MM.1S (cell line): Measurements from ENCODE around the gene LRRTM4.
"Not testable (repeated sequence)": the region's sequence is repeated elsewhere in the genome, so short reads cannot be mapped to it uniquely, and the experiment has no call there.

Experiments used
- DNase-seq: peaks from one replicate; pipeline ENCODE4 v3.0.0-alpha.2; 2015
- H2AFZ ChIP-seq: fragments of 300-600 bp; sonication (generic); 2 replicates; pipeline ENCODE4 v1.6.0; 2016; ENCODE audit warnings: antibody characterized with exemption, low read length
- H3F3A ChIP-seq: fragments of 300-600 bp; sonication (generic); 2 replicates; pipeline ENCODE4 v1.6.1; 2016; ENCODE audit warnings: mild to moderate bottlenecking, antibody characterized with exemption, low read length, moderate library complexity, mixed read lengths; ENCODE audit not compliant: insufficient read depth
- H3K27ac ChIP-seq: fragments of 300-600 bp; sonication (generic); 2 replicates; pipeline ENCODE4 v1.5.1; 2016; ENCODE audit warnings: mild to moderate bottlenecking, low read length
- H3K27me3 ChIP-seq: fragments of 300-600 bp; sonication (generic); replicated peaks from 2 replicates; pipeline ENCODE4 v1.6.0; 2016; ENCODE audit warnings: low read length; ENCODE audit not compliant: insufficient read depth
- H3K36me3 ChIP-seq: fragments of 300-600 bp; sonication (generic); replicated peaks from 2 replicates; pipeline ENCODE4 v1.6.1; 2016; ENCODE audit warnings: mild to moderate bottlenecking, low read length, mixed read lengths; ENCODE audit not compliant: insufficient read depth
- H3K4me1 ChIP-seq: fragments of 300-600 bp; sonication (generic); 2 replicates; pipeline ENCODE4 v1.6.1; 2016; ENCODE audit warnings: low read length, mixed read lengths
- H3K4me2 ChIP-seq: fragments of 300-600 bp; sonication (generic); 2 replicates; pipeline ENCODE4 v1.6.0; 2016; ENCODE audit warnings: low read depth, low read length
- H3K4me3 ChIP-seq: fragments of 300-600 bp; sonication (generic); 2 replicates; pipeline ENCODE4 v1.5.1; 2016; ENCODE audit warnings: low read length, mixed read lengths
- H3K79me2 ChIP-seq: fragments of 300-600 bp; sonication (generic); 2 replicates; pipeline ENCODE4 v1.6.1; 2016; ENCODE audit warnings: mixed run types, low read length, mixed read lengths
- H3K9ac ChIP-seq: fragments of 300-600 bp; sonication (generic); 2 replicates; pipeline ENCODE4 v1.6.1; 2016; ENCODE audit warnings: low read length, mixed read lengths
- H3K9me2 ChIP-seq: fragments of 300-600 bp; sonication (generic); replicated peaks from 2 replicates; pipeline ENCODE4 v1.6.1; 2016; ENCODE audit warnings: mild to moderate bottlenecking, low read length, mixed read lengths; ENCODE audit not compliant: insufficient read depth
- H3K9me3 ChIP-seq: fragments of 300-600 bp; sonication (generic); replicated peaks from 2 replicates; pipeline ENCODE4 v1.6.1; 2016; ENCODE audit warnings: mild to moderate bottlenecking, low read length, mixed read lengths; ENCODE audit not compliant: insufficient read depth
- H4K20me1 ChIP-seq: fragments of 300-600 bp; sonication (generic); 2 replicates; pipeline ENCODE4 v1.6.1; 2016; ENCODE audit warnings: mild to moderate bottlenecking, low read length, moderate library complexity, mixed read lengths; ENCODE audit not compliant: insufficient read depth
- CTCF ChIP-seq: fragments of 300-600 bp; sonication (generic); IDR thresholded peaks from 2 replicates; pipeline ENCODE4 v1.5.1; 2016; ENCODE audit warnings: antibody characterized with exemption, low read length, mixed read lengths
- EZH2 ChIP-seq: fragments of 300-600 bp; sonication (generic); optimal IDR thresholded peaks from 2 replicates; pipeline ENCODE3; 2017; ENCODE audit warnings: low read depth, mild to moderate bottlenecking, antibody characterized with exemption, low read length, mixed read lengths
- EZH2phosphoT487 ChIP-seq: fragments of 300-600 bp; sonication (generic); IDR thresholded peaks from 2 replicates; pipeline ENCODE4 v1.6.1; 2018; ENCODE audit warnings: antibody characterized with exemption, low read length

LRRTM4 gene

GRCh38 chr2:76809136-76809535, 713.0 kb downstream of the LRRTM4 start:
- TF ChIP-seq EZH2 = no peak
- TF ChIP-seq EZH2phosphoT487 = no peak
- no peak for TF ChIP-seq CTCF
- no peak for DNase-seq
- no peaks in the 10 kb centered on the region for H3K9me2 ChIP-seq

GRCh38 chr2:76808732-76809131, 713.4 kb downstream of the LRRTM4 start:
- no peak for TF ChIP-seq CTCF
- TF ChIP-seq EZH2phosphoT487 = no peak
- TF ChIP-seq EZH2 = no peak
- Histone ChIP-seq H3K27ac (no peak overlapping the region), H2AFZ (no peak overlapping the region), H3K4me3 (no peak overlapping the region), H3K9ac (no peak overlapping the region), H3K36me3 (no peaks in the 10 kb centered on the region), H3K9me3 (no peaks in the 10 kb centered on the region), H3K79me2 (no peaks in the 10 kb centered on the region), H3K27me3 (no peaks in the 10 kb centered on the region), H3K9me2 (no peaks in the 10 kb centered on the region), H4K20me1 (no peaks in the 10 kb centered on the region), H3F3A (no peaks in the 10 kb centered on the region), H3K4me1 (no peaks in the 10 kb centered on the region), H3K4me2 (no peak overlapping the region)
- no peak for DNase-seq

More at GRCh38 chr2:76809136-76809535, 713.0 kb downstream of the LRRTM4 start:
- Histone ChIP-seq H3K9ac (no peak overlapping the region), H3K36me3 (no peaks in the 10 kb centered on the region), H4K20me1 (no peaks in the 10 kb centered on the region), H3K9me3 (no peaks in the 10 kb centered on the region), H3K4me2 (no peak overlapping the region), H3K27me3 (no peaks in the 10 kb centered on the region), H2AFZ (no peak overlapping the region), H3F3A (no peaks in the 10 kb centered on the region), H3K4me3 (no peak overlapping the region), H3K79me2 (no peaks in the 10 kb centered on the region), H3K27ac (no peak overlapping the region), H3K4me1 (no peaks in the 10 kb centered on the region)

- no peak overlapping the region for H3K27ac ChIP-seq
- no peak overlapping the region for H3K9ac ChIP-seq
- TF ChIP-seq CTCF (no peak), EZH2 (no peak), EZH2phosphoT487 (no peak)
- H3K79me2 ChIP-seq = no peaks in the 10 kb centered on the region
- no peaks in the 10 kb centered on the region for H4K20me1 ChIP-seq
- H3K9me3 ChIP-seq = no peaks in the 10 kb centered on the region
- H3K4me2 ChIP-seq = no peak overlapping the region
- no peak overlapping the region for H3K4me3 ChIP-seq
- no peaks in the 10 kb centered on the region for H3K9me2 ChIP-seq
- H3K27me3 ChIP-seq = no peaks in the 10 kb centered on the region
- no peaks in the 10 kb centered on the region for H3K4me1 ChIP-seq
- no peak for DNase-seq
- no peaks in the 10 kb centered on the region for H3F3A ChIP-seq
- H2AFZ ChIP-seq = no peak overlapping the region
- no peaks in the 10 kb centered on the region for H3K36me3 ChIP-seq
These were observed 728.4 kb downstream of the LRRTM4 start for GRCh38 chr2:76793647-76794334.

- H3K4me2 ChIP-seq, H4K20me1 ChIP-seq, H3K9ac ChIP-seq, H3K36me3 ChIP-seq, H3K9me3 ChIP-seq, H3K27ac ChIP-seq, H3F3A ChIP-seq, H2AFZ ChIP-seq, H3K27me3 ChIP-seq, DNase-seq, H3K79me2 ChIP-seq, H3K9me2 ChIP-seq, H3K4me3 ChIP-seq, H3K4me1 ChIP-seq: not testable (repeated sequence)
These were observed 740.9 kb downstream of the LRRTM4 start for GRCh38 chr2:76781313-76781712.
